Pulmonary artery endothelial cell (primary cell): ENCODE measurements around the gene SHD. TPM values are rescaled to one million over a fixed set of nuclear protein-coding genes. Genes with fewer than 3 reads are reported as not detected.
A peak's percentile ranks its signal among the peaks of the same experiment; 100 is the strongest.
"Not testable (repeated sequence)": the region's sequence is repeated elsewhere in the genome, so short reads cannot be mapped to it uniquely, and the experiment has no call there.

Source experiments
- DNase-seq: peaks from one replicate; pipeline ENCODE4 v3.0.0-alpha.2; 2011; ENCODE audit warnings: low read depth, low spot score
- total RNA-seq: library from RNA; depleted of rRNA; stranded (reverse); fragments of >200 nt; gene quantifications from 2 replicates; pipeline ENCODE4 v1.2.3, GENCODE V29; 2014

Gene SHD
- total RNA-seq, 1 donor from 2014 or later = not detected

DNA sequence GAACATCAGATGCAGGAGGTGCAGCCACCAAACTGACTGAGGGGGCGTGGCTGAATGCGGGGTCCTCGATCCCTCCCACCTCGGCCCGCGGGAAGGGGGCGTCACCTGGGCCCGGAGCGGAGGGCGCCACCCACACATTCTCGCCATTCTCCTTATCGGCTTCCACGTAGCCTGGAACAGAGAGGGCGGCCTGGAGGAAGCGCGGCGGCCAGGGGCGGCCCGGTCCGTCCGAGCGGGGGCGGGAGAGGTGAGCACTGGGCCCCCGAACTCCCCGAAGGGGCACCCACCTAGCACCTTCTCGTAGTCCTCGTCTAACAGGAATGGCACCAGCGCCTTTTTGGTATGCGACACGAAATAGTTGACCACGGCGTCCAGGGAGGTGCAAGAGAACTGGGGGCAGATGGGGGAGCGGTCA is 47.8 kb downstream of the SHD start:
- no peak for DNase-seq

DNA sequence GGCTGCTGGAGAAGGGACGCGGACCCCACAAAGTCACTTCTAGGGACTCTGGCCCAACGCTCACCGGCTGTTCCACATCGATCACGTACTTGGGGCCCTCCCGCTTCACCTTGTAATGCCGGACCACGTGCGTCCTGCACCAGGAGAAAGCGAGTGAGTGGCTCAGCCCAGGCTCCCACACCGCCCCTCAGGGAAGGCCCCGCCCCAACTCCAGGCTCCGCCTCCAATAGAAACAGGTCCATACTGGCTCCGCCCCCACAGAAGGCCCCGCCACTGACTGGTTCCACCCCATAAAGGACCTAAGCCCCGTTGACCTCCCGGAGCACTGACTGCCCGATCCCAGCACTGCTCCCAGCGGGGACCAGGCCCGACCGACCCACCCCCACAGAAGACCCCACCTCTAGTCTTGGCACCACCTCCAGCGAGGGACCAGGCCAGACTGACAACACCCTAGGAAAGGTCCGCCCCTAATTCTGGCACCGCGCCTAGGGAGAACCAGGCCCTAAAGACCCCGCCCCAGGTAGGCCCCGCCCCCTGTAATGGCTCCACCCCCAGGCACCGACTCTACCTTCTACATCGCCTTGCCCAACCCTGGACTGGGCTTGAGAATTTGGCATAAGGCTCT is 48.3 kb downstream of the SHD start:
- DNase-seq = no peak

DNA sequence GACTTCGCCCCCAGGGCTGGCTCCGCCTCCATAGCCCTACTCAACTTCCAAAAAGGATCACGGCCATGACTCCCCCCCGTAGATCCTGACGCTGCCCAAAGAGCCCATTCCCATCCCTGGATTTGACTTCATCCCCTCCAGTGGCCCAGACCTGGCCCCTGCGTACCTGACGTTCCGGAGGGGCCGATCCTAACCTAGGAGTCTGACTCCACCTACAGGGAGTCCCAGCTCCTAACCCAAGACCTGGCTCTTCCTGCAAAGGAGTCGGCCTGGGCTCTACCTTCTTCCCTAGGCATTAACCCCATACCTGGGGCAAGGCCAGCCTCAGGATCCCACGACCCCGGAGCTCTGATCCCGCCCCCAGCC is 48.8 kb downstream of the SHD start:
- DNase-seq = no peak

DNA sequence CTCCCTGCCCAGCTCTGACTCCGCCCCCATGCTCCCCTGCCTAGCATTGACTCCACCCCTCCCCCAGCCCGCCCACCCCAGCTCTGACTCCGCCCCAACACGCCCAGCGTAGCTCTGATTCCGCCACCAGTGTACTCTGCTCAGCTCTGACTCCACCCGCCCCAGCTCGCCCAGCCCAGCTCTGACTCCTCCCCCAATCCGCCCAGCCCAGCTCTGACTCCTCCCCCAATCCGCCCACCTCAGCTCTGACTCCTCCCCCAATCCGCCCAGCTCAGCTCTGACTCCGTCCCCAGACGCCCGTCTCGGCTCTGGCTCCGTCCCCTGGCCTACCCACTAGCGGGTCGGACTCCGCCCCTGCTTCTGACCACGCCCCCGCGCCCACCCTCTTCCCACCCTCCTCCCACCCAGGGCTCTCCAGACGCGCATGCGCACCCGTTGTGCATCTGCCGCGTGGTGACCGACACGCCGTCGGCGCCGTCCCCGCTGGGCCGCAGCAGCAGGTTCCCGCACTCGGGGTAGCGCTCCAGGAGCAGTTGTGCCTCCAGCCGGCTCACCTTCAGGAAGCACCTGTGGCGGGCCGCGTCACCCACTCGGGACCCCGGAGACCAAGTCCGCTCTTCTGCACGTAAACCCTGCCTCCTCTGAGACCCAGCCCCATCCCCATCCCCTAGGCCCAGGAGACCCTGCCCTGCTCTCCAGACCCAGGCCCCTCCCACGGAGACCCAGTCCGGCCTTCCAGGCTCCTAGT is 49.4 kb downstream of the SHD start:
- DNase-seq = peak; percentile 53

DNA sequence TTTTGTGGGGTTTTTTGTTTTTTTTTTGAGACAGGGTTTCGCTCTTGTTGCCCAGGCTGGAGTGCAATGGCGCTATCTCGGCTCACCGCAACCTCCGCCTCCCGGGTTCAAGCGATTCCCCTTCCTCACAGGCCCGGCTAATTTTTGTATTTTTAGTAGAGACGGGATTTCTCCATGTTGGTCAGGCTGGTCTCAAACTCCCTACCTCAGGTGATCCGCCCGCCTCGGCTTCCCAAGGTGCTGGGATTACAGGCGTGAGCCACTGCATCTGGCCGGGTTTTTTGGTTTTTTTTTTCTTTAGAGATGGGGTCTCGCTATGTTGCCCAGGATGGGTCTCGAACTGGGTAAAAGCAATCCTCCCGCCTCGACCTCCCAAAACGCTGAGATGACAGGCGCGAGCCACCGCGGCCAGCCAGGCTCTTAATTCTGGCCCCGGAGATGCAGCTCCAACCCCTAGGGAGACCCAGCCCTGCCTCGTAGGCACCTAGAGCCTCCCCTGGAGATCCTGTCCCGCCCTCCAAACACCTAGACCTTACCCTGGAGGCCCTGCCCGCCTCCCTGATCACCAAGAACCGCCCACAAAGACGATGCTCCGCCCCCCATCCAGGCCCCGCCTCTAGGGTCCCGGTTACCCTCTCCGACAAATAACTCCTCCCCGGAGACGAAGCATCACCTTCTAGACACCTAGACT is 50.1 kb downstream of the SHD start:
- DNase-seq = not testable (repeated sequence)

DNA sequence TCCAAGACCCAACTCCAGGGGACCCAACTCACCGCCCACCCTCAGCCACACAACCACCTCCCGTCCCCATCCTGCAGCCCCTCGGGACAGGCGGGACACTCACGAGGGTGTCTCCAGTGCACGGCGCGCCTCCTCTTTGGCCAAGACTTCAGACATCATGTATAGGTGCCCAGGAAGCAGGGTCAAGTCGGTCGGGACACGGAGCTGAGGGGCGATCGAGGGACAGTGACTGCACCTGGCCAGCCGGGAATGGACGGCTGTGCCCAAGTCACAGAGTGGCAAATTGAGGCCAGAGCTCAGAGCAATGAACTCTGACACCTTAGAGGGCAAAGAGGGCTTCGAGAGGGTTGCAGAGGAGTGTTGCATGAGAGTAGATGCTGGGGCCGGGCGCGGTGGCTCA is 50.8 kb downstream of the SHD start:
- no peak for DNase-seq

DNA sequence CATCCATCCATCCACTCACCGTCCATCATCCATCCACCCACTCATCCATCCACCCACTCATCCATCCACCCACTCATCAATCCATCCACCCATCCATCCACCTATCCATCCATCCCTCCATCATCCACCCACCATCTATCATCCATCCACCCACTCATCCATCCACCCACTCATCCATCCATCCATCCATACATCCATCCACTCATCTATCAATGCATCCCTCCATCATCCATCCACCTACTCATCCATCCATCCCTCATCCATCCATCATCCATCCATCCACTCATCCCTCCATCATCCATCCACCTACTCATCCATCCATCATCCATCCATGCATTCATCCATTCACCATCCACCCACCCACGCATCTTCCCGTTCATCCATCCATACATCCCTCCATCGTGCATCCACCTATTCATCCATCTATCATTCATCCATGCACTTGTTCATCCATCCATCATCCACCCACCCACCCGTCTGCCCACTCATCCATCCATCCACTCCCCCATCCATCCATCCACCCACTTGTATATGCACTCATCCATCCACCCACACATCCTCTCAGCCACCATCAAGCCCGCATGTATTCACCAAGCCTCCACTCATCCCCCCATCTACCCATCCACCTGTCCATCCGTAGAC is 56.0 kb downstream of the SHD start:
- no peak for DNase-seq

DNA sequence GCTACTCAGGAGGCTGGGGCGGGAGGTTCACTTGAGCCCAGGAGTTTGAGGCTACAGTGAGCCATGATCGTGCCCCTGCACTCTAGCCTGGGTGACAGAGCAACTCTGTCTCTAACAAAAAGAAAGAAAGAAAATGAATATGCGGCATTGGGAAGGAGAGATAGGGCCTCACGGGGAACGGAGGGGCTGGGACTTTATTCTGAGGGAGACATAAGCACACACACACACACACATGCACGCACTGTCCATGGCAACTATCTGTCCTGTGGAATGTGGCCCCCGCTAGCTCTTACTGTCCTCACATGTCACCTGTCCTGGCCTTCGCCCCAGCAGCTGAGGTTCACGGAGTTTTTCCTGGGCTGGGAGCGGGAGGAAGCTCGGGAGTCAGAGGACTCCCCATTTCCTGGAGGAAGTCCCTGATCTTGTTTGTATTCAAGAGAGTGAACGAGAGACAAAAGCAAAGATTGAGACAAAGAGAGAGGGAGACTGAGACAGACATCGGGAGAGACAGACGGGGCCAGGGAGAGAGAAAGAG is 58.9 kb downstream of the SHD start:
- no peak for DNase-seq

DNA sequence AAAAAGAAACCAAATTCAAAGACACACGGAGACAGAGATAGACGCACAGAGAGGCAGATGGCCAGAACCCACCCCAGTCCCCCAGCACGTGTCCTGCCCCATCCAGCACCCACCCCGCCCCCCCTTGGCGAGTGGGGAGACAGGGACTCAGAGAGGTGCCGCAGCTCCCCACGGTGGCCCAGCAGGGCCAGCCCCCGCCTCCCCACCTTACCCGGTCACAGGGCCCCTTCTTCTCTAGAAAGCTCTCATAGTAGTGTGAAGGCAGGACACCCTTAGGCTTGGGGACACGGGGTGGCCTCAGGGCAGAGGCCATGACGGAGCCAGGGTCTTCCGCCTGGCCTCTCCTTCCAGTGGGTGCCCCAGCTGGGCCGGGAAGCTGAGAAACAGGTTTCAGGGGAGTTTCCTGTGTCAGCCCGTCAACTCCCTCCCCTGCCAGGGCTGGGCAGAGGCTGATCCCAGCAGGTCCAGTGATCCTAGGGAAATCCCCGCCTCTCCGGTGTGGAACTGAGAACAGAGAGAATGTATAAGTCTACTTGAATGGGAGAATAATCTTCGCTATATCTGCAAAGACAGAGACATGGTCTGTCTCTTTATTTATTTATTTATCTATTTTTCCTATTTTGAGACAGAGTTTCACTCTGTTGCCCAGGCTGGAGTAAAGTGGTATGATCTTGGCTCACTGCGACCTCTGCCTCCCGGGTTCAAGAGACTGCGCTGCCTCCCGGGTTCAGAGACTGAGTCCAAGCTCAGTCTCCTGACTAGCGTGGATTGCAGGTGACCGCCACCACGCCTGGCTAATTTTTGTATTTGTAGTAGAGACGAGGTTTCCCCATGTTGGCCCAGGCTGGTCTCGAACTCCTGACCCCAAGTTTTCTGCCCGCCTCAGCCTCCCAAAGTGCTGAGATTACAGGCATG is 59.6 kb downstream of the SHD start, which contains the start of gene STAP2:
STAP2 (minus strand) TSS at position 387 of the 915 bp plus-strand sequence; CDS start at position 313, 74 bp downstream.
- no peak for DNase-seq

Other genes with a start within 250 kb of the SHD start
- 12.5 and 12.9 TPM in 2 replicates for gene ZBTB7A, start 212.4 kb upstream of the SHD start, total RNA-seq
- 191 and 203 TPM in 2 replicates for gene MAP2K2, start 155.1 kb upstream of the SHD start, total RNA-seq
- gene CREB3L3, start 125.6 kb upstream of the SHD start, total RNA-seq = not detected in 2 replicates
- gene SIRT6, start 96.7 kb upstream of the SHD start, total RNA-seq = 11.4 and 14.2 TPM in 2 replicates
- gene ANKRD24, start 96.6 kb upstream of the SHD start, total RNA-seq = 0.07 and 0.28 TPM in 2 replicates
- 0.28 and 0.40 TPM in 2 replicates for gene EBI3, start 49.7 kb upstream of the SHD start, total RNA-seq
- gene YJU2, start 32.2 kb upstream of the SHD start, total RNA-seq = 20.4 and 20.8 TPM in 2 replicates
- gene TMIGD2, start 23.1 kb downstream of the SHD start, total RNA-seq = not detected in 2 replicates
- gene FSD1, start 25.3 kb downstream of the SHD start, total RNA-seq = 23.6 and 27.8 TPM in 2 replicates
- gene STAP2, start 59.6 kb downstream of the SHD start, total RNA-seq = 8.1 and 10.3 TPM in 2 replicates
- gene MPND, start 64.3 kb downstream of the SHD start, total RNA-seq = 9.6 and 10.7 TPM in 2 replicates
- 46.9 and 48.3 TPM in 2 replicates for gene SH3GL1, start 121.3 kb downstream of the SHD start, total RNA-seq
- gene CHAF1A, start 123.4 kb downstream of the SHD start, total RNA-seq = 23.1 and 29.8 TPM in 2 replicates
- gene UBXN6, start 178.5 kb downstream of the SHD start, total RNA-seq = 82.9 and 114 TPM in 2 replicates
- 65.0 and 66.3 TPM in 2 replicates for gene HDGFL2, start 193.0 kb downstream of the SHD start, total RNA-seq
- under 0.01 TPM in 1 of 2 replicates, not detected in the other for gene PLIN4, start 239.2 kb downstream of the SHD start, total RNA-seq